HG02884 (cell line): ENCODE results near the gene NCOR2.
"Not testable (repeated sequence)": the region's sequence is repeated elsewhere in the genome, so short reads cannot be mapped to it uniquely, and the experiment has no call there.

Experiments
- ATAC-seq: cut with Tn5 transposase; IDR thresholded peaks from one replicate; pipeline ENCODE4 v1.9.1; 2021; ENCODE audit warnings: mild to moderate bottlenecking, moderate library complexity; ENCODE audit not compliant: unreplicated experiment

Gene NCOR2

DNA sequence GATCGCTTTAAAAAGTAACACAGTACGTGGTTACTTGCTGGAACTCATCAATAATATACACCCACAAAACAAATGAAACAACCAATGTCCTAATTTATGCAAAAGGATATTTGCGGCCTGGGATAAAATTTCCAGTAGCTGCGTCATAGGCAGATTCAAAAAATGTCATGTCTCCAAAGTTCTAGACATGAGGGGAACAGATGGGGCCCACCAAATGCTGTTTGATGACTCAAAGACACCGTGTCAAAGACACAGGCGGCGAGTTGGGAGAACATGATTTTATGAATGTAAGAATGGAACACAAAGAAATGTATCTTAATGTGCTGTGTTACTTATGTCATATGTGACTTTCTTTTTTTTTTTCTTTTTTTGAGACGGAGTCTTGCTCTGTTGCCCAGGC, 34.3 kb upstream of the NCOR2 start:
- no peak for ATAC-seq

GRCh38 chr12:124599074-124599999, 31.9 kb upstream of the NCOR2 start:
- ATAC-seq = no peak

GRCh38 chr12:124597041-124597440, 29.6 kb upstream of the NCOR2 start:
- ATAC-seq = no peak

DNA sequence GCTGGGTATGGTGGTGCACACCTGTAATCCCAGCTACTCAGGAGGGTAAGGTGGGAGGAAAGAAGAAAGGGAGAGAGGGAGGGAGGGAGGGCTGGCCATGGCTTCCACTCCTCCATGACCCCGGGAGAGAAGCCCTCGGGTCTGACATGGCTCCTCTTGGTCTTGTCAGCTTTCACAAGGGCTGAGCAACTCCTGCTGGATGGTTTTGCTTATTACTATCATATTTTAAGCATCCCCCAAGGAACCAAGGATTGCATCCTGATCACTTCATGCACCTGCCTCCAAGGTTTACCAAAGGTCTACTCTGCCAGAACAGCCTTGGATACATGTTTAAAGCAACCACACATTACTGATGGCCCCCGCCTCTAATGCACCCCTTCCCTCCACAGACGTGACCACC, 28.0 kb upstream of the NCOR2 start:
- ATAC-seq = no peak

- ATAC-seq = no peak
Observed at GRCh38 chr12:124594851-124595250, 27.4 kb upstream of the NCOR2 start.

GRCh38 chr12:124593851-124594401, 26.5 kb upstream of the NCOR2 start:
- no peak for ATAC-seq

DNA sequence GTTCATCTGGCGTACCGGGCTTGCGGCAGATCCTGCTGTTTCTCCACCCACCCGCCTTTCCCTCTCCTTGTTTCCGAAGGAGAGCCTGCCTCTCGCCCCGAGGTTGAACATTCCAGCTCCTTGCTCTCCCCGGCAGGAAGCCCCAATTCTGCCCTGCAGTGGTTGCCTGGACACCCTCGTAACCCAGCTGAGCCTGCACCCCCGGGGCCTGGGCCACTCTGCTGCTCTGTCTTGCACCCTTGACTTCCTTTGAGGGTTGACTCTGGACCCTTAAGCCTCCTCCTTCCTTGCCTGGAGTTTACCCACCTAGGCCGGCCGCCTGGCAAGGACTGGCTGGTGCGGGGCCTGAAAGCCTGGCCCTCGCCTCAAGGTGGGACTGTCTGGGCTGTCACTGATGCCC, 25.8 kb upstream of the NCOR2 start:
- ATAC-seq = no peak

DNA sequence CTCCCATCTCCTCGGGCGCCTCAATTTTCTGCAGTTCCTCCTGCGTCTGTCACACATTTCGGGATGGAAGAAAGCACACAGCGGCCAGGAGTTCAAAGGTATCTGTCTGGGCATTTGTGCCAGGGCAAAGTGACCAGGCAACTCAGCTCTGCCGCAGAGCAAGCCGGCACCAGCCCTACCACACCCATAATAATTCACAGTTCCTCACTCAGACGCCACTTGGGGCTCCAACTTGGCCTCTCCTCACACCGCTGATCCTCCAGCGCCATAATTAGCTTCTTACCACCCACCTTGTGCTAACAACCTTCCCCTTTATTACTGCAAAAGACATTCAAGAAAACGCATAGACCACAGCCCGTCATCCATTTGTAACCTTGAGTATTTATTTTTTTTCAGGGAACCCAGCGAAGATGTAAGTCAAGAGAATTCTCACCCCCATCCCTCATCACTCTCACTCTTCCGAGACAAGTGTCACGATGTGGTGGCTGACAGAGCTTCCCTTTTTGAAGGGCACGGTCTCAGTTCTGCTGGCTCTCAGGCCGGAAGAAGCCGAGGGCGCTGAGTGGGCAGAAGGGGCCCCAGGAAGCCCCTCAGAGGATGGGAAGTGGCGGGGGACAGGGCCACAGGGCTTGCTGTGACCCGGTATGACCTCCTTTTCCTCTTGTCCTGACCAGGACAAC, 25.2 kb upstream of the NCOR2 start:
- ATAC-seq = no peak

DNA sequence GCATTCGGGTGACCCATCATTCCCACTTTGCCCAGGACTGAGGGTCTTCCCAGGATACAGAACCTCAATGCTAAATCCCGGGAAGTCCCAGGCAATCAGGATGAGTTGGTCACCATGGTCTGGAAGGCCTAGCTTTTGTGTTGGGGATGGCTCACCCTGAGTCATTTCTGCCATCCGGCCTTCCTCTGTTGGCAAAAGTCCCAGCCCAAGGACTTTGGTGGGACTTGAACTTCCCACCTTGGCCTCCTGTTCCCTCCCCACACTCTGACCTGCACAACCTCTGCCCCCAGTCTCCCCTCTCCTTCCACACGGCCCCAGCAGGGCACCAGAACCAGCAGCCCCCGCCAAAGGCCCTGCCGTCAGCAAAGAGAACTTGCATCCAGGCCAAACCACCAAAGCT, 24.6 kb upstream of the NCOR2 start:
- ATAC-seq = no peak

GRCh38 chr12:124590447-124590846, 23.0 kb upstream of the NCOR2 start:
- ATAC-seq = no peak

- no peak for ATAC-seq
Observed at GRCh38 chr12:124588751-124589267, 21.4 kb upstream of the NCOR2 start.

DNA sequence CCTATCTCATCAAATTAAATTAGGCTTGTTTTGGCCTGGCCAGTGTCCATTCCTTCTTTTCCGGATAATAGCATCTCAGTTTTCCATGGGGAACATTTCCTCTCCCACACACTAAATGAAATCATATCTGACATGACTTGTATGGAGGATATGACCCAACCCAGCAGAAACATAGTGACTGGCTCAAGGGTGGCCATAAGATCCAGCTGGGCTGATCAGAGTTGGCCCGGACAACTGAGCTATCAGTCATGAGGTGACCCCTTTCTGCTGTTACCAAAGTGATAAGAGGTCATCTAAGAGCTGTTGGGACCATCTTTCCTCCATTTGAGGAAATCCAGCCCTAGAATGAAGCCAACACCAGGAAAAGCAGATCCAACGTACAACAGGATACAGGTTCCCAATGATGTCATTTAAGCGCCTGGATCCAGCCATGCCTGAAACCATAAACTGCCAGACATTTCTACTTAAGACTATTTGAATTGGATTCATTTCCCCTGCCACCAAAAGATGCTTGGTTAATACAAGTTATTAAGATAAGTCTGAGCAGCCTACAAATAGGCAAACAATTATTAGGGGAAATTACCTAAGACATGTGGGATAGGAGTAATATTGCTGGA, 20.7 kb upstream of the NCOR2 start:
- ATAC-seq = no peak

- ATAC-seq = no peak
Observed at GRCh38 chr12:124586756-124587155, 19.3 kb upstream of the NCOR2 start.

GRCh38 chr12:124584494-124584893, 17.1 kb upstream of the NCOR2 start:
- not testable (repeated sequence) for ATAC-seq

- ATAC-seq = no peak
Observed at GRCh38 chr12:124583854-124584253, 16.4 kb upstream of the NCOR2 start.

DNA sequence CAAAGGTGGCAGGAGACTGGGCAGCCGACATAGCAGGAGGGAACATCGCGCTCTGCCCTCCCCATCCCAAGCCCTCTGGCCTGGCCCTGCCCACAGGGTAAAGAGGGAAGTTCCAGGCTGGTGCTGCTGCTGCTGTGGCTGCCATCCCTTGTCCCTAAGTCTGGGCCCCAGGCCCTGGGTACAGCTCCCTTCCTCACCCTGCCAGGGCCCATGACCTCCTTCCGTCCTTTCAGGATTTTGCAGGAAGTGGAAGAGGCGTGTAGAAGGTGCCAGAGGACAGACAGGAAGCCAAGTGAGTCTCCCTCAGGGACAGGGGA, 14.7 kb upstream of the NCOR2 start:
- ATAC-seq = no peak

DNA sequence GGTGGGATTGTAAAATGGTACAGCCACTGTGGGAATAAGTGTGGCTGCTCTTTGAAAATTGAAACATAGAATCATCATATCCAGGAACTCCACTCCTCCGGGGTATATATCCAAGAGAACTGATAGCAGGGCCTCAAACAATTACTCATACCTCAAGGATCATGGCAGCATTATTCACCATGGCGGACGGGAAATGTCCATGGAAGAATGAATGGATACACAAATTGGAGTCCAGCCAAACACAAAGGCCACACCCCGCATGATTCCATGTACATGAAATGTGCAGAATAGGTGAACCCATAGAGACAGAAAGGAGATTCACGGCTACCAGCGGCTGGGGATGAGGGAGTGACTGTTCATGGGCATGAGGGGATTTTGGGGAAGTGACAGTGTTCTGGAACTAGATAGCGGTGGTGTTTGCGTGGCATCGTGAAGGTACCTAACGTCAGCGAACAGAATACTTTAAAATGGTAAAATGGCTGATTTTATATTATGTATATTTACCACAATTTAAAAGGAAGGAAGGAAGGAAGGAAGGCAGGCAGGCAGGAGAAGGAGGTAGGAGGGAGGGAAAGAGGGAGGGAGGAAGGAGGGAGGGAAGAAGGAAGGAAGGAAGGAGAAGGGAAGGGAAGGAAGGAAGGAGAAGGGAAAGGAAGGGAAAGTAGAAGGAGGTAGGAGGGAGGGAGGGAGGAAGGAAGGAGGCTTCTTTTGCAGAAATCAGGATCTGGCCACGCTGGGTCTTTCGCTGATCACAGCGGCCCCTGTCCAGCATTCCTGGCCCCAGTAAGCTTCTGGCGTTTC, 14.1 kb upstream of the NCOR2 start:
- ATAC-seq = no peak

DNA sequence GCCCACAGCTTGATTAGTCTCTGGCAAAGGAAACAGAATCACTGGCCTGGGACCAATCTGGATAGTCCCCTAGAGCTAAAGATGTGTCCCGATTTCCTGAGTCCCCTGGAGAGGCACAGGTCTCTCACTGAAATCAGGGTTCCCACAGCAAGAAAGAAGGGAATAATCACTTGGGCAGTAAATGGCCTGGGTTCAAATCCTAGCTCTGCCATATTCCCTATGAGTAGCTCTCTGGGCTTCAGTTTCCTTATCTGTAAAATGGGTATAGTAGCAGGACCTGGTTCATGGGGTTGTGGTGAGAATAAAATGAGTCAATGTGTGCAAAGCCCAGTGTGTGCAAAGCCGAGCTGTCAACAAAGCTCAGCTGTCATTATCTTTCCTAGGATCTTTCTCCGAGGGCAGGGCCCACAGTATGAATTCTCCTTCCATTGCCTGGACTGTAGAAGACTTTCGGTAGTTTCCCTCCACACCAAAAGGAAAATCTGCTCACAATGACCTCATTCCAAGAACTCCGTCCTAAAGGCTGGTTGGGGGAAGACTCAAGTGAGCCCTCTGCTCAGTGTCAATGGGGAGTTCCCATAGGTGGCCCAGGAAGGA, 12.6 kb upstream of the NCOR2 start:
- ATAC-seq = no peak

DNA sequence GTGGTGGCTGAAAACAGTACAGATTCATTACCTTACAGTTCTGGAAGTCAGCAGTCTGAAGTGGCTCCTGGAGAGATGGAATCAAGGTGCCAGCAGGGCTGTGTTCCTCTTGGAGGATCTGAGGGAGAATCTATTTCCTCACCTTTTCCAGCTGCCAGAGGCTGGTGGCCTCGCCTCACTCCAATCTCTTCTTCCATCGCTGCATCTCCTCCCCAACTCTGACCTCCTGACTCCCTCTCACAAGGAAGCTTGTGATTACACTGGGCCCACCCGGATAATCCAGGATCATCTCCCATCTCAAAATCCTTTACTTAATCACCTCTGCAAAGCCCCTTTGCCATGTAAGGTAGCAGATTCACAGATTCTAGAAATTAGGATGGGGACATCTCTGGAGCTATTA, 11.4 kb upstream of the NCOR2 start:
- no peak for ATAC-seq

- ATAC-seq = no peak
Observed at GRCh38 chr12:124578445-124578844, 11.0 kb upstream of the NCOR2 start.
